ENCODE results near the gene HMGN1.

HMGN1 gene

DNA sequence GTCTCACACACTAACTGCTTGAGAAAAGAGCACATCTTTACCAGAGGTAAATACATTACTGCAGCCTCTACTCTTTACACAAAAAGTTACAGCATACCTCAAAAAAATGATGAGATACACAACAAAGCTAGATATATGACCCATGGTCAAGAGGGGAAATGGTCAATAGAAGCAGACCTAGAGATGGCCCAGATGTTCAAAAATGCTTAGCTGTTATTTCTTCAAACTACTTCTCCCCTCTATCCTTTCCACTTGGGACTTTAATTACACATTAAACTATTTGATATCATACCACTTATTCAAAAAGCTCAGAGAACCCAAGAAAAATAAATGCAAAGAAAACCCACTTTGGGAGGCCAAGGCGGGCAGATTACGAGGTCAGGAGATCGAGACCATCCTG, 48.3 kb downstream of the HMGN1 start:
- Mint-ChIP-seq H3K4me3 (no peak overlapping the region), H3K36me3 (ENCODE audit: insufficient read depth) (peaks cover 55% of the 10 kb centered on the region), H3K27ac (ENCODE audit: low read depth) (no peak overlapping the region), H3K9me3 (no peaks in the 10 kb centered on the region), H3K27me3 (no peaks in the 10 kb centered on the region), H3K4me1 (peaks cover 33% of the 10 kb centered on the region)
- no peak for ATAC-seq (replicated peaks; ENCODE audit: extremely low read depth, poor library complexity, severe bottlenecking)
- no peak for DNase-seq (ENCODE audit: low spot score in 2 of 2)

DNA sequence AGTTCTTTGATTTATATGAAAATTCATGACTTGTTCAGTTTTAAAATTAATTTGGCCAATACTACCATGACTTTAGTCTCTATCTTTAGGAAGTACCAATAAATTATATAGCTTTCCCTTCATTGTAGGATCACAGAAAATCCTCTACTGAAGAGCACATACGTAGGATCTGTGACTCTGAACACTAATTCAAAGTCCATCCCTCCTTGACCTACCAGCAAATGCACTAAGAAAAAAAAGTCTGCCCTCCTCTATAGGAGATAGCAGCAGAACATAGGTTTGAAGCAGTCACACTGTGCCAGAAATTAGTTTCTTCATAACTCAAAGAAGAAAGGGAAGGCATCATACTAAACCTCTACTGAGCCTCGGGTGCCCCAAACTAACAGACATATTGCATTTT, 52.0 kb downstream of the HMGN1 start:
- no peak for ATAC-seq (replicated peaks; ENCODE audit: extremely low read depth, poor library complexity, severe bottlenecking)
- DNase-seq (ENCODE audit: low spot score in 2 of 2) = no peak
- peaks cover 41% of the 10 kb centered on the region for H3K4me1 Mint-ChIP-seq
- no peaks in the 10 kb centered on the region for H3K27me3 Mint-ChIP-seq
- H3K36me3 Mint-ChIP-seq (ENCODE audit: insufficient read depth) = peaks cover 61% of the 10 kb centered on the region
- no peak overlapping the region for H3K4me3 Mint-ChIP-seq
- H3K9me3 Mint-ChIP-seq = no peaks in the 10 kb centered on the region
- H3K27ac Mint-ChIP-seq (ENCODE audit: low read depth) = no peak overlapping the region
